Inferior parietal cortex (tissue), 1 donor: ENCODE results near the gene TMEM179.

Experiments
- DNase-seq: peaks from one replicate; pipeline ENCODE4 v3.0.0-alpha.2; 2016; ENCODE audit errors: extremely low spot score

Gene TMEM179

DNA sequence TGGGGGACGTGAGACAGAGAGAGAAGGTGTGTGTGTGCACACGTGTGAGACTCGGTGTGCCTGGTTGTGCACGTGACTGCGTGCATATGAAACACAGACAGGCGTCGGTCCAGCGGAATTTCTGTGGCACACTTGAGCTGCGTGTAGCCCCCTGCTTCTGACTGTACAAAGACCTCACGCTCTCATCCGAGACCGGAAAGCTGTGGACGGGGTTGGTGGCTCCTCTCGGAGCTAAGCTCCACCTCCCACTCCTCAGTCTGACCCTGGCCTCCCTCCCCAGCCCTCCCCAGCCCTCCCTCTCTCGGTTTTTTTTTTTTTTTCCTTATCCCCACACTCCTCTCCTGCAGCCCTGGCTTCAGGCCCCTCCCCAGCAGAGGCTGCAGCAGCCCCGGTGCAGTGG, 33.3 kb downstream of the TMEM179 start:
- DNase-seq = no peak

DNA sequence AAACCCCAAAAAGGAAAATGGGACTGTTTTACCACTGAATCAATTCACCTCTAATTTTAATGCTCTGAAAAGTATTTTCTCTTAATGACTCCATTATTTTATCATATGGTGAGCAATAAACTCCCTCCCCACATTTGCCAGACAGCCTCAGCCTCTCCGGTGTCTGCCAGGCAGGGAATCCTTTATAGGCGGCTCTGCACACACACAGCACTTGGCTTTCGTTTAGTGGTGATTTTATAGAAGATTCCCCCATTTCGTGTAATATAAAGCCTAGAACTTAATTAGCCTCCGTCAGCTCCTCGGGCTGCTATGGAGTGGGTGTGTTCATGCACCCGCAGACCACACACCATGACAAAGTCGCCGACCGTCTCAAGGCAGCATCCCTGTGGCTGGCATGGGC, 35.1 kb downstream of the TMEM179 start:
- DNase-seq = no peak

DNA sequence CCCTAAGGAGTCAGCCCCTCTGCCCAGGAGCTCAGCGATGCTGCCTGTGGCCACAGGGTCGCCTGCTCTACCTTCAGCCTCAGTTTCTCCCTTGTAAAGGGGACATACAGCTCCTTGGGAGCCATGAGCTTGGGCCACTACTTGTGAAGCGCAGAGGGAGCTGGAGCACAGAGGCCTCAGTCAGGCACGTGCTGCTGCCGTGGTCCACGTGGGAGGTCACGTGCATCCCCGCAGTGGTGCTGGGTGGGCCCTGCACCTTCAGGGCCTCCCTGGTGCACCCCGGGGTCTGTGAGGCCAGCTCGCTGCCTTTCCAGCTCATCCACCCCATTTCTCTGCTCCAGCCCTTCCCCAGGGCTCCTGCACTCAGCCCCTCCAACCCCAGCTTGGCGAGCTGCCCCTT, 36.0 kb downstream of the TMEM179 start:
- DNase-seq = no peak

DNA sequence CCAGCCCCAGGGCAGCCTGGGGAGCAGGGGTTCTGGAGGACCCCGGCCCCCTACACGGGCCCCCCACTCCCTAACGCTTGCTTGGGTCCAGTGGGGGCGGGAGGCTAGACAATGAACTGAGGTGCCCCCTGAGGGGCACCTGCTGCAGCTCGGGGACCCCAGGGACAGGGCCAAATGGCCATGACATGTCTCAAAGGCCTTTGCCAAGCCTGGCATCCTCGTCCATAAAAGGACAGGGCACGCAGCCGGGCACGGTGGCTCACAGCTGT, 36.7 kb downstream of the TMEM179 start:
- no peak for DNase-seq

DNA sequence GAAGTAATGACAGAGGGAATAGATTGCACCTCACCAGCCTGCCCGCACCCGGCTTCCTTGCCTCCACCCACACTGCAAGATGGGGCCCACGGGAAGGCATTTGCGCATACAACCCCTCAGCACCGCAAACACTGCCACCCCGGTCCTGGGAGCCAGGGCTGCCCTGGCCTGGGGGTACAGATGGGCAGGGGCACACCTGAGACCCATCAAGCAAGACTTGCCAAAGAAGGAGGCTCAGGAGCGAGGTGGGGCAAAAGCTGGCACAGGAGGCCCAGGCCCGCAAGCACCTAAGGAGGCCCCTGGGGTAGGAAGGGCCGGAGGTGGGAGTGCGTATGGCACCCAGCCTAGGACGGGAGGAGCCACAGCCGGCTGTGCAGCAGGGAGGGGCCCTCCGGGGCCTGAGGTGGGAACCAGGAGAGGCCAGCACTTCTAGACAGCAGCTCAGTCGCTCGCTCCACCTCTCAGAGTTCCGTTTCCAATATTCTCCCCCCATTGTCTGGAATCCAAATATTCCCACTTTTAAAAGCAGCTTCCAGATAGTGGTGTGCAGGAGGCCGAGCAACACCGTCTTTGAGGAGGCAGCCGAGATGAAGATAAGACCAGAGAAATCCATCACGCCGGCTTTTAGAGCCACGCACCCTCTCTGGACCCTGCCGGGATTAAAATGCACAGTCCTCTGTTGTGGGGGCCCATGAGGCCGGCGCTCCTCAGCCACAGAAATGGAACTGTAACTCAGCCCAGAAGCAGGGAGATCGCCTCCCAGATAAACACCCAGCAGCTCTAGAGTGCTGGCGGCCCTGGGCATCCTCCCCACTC, 37.2 kb downstream of the TMEM179 start:
- no peak for DNase-seq

DNA sequence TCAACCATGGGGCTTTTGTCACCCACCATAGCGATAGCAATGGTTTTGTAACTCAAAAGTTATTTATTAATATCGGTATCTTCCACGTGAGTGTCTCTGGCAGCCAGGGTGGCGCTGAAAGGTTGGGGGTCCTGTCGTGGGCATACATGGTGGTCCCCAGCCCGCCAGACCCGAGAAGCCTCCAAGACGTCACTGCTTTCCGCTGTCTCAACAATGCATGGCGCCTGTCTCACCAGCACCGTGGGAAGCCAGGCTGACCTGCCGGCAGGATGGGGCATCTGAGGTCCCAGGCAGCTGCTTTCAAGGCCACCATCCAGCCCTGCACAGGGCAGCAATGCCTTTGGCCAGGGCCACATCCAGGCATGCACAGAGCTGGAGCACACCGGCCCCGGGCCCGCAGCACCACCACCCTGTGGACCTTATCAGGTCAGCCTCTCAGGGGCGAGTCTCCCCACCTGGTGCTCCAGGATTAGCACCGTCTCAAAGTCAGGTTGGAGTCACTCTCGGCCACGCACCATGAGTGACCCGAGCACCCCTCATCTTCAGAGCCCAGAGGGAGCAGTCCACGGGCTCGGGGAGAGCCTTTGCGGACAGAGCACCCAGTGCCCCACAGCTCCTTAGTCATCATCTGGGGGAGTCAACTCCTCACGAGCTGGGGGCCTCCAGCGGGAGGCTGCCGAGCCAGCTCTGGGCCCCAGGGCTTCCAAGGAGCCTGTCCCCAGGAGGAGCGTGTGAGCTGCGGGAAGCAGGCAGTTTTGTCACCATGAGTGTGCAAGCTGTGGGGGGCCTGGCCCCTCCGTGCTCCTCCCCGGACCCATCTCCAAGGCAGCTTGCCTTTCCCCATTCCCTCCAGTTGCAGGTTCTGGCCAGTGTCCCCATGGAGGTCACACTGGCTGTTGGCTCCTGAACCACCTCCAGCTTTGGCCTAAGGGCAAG, 39.6 kb downstream of the TMEM179 start:
- DNase-seq = no peak

DNA sequence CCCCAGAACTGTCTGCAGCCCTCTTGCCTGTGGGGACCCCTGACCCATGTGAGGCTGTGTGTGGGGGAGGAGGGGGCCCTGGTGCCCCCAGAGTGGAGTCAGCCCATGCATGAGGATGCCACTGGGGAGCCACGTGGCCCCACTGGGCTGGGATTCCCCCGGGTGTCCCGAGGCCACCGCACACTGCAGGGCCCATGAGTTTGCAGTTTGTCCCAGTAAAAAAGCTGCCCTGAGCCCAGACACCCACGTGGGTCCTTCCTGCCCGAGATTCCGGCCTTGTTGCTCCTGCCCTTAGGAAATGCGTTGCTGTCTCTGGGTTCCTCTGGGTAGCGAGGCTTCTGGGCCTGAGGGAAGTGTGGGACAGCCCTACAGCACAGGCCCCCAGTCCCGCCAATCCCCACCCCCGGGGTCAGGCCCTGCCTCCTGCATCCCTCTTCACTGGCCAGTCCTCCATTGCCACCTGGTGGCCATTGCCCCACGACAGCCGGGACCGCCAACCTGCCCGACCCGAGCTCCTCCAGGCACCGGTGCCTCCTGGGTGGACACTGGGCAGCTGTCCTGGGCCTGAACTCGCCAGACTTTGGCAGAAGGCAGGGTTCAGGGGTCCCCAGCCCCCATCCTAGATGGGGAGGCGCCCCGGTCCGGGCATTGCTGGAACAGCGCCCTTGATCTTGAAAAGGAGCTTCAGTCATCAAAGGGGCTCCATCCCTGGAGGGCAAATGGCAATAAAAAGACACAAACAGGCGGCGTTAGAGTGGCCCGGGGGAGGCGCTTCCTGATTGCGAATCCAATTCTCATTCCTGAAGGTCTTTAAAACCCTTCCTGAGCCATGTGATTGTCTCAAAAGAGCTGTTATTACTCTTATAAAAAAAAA, 40.6 kb downstream of the TMEM179 start:
- DNase-seq = peak; percentile 53

DNA sequence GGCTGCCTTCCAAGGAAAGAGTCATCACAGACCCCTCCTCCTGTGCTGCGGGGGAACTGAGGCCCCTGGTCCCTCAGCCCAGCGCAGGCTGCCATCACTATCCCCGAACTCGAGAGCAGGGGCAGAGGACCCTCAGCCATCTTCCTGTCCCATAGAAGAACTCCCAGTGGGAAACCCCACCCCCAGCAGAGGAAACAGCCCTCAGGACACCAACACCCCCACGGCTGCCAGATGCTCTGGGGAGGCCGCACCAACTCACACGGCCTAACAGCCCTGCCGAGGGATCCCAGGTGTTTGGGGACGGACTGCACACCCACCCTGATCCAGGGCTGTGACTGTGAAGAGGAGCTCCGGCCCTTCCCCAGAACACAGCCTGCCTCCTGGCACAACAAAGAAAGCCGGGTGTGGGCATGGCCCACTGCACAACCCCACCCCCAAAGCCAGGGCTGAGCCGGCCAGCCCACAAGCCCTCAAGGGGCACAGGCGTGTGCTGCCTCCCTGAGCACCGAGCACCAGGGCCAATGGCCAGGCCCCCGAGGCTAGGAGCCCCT, 41.3 kb downstream of the TMEM179 start:
- DNase-seq = no peak

DNA sequence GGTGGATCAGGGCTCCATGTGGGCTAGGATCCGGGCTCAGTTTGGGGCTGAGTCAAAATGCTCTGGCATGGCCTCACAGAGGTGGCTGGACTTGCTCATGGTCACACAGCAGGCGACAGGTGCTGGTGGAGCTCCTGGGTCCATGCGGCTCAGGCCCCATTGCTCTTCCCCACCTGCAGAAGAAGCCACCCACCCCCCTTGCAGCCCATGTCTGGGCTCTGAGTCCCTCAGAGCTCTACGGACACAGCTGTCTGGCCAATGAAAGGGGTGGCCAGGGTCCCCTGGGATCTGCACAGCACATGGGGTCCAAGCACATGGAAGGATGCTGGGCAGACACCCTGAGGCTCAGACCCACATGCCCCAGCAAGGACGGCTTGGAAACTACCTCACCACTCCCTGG, 42.0 kb downstream of the TMEM179 start:
- DNase-seq = no peak

DNA sequence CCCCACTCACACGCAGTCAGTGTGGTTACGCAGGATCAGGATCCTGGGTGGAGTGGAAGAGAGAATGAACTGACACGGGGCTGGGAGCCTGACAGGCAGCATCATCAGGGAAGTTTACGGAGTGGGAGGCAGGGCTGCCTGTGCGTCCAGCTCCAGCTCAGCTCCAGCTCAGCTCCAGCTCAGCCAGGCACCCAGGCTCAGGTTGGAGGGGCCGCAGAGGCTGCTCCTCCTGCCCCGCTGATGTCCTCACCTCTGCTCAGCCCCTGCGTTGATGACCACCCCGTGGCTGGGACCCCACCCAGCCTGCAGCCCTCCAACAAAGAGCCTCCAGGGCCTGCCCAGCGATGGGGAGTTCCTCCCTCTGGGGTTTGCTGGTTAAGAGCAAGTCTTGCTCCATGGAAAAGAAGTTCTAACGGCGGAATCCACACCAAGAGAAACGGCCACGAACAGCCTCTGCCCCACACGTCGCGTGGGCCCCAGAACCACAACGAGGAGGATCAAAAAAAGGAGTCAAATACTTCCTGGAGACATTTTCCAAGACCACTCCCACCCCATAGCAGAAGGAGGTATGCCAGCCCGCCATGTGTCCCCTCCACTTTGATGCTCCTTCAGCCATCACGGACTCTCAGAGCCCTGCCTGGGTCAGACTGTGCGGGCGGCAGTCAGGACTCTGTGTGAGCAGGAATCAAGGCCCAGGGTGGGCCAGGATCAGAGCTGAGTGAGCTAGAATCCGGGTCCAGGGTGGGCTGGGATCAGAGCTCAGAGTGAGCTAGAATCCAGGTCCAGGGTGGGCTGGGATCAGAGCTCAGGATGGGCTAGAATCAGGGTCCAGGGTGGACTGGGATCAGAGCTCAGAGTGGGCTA, 42.7 kb downstream of the TMEM179 start:
- DNase-seq = no peak

DNA sequence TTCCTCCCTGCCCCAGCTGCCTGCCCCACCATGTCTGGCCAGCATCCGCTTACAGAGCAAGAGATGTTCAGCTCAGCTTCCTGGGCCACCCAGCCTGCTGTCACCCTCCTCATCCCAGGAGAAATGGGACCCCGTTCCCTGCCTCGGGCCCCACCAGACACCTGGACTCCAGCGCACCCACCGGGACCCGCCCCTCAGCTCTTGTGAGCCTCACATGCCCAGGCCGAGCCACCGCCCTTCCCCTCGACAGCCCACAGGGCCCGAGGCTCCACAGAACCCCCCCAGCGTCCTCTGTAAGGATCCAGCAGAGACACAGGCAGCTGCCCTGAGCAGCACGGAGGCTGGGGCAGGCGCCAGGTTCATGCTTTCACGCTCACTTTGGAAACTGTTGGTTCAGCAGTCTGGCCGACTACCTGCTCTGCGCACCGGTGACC, 43.4 kb downstream of the TMEM179 start:
- DNase-seq = no peak

DNA sequence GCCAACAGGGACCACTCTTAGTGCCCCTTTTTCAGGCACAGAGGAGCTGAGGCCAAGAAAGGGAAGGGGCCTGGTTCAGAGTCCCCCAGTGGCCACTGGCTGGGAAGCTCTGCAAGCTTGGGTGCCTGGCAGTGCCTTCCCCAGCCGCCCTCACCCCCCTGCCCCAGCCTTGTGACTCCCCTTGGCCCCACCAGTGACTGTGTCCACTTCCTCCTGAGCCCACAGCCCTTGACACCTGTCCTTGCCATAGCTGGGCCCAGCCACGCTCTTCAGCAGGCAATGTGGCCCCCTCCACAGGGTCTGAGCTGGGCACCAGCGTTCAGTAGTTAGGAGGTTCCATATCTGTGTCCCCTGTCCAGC, 44.0 kb downstream of the TMEM179 start:
- no peak for DNase-seq

DNA sequence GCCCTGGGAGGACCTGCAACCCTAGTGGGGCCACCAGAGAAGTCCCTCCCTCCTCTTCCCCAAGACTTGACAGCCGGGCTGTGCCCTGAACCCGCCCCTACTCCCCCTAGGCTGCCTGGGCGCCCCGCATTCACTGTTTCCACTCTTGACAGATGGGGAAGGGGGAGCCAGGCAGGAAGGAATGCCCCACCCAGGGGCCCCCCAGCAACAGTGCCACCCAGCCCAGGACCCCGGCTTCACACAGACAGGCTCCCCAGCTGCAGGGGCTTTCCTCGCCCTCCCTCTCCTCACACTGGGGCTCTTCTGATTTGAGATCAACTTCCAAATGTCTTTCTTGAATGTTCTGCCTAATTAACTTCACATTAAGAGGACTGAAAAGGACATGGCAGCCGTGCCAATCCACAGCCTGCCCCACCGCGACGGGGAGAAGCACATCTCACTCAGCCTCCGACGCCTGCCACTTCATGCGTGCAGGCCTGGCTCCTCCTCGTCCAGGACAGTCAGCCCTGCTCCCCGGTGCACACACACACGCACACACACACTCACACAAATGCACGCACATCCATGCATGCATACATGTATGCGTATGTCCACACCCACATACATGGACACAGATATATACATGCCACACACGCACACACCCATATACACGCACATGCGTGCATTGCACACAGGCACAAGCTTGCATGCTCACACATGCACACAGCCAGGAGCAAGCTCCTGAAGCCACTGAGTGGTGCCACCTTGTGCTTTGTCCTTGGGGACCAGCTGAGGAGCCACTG, 44.6 kb downstream of the TMEM179 start:
- no peak for DNase-seq

DNA sequence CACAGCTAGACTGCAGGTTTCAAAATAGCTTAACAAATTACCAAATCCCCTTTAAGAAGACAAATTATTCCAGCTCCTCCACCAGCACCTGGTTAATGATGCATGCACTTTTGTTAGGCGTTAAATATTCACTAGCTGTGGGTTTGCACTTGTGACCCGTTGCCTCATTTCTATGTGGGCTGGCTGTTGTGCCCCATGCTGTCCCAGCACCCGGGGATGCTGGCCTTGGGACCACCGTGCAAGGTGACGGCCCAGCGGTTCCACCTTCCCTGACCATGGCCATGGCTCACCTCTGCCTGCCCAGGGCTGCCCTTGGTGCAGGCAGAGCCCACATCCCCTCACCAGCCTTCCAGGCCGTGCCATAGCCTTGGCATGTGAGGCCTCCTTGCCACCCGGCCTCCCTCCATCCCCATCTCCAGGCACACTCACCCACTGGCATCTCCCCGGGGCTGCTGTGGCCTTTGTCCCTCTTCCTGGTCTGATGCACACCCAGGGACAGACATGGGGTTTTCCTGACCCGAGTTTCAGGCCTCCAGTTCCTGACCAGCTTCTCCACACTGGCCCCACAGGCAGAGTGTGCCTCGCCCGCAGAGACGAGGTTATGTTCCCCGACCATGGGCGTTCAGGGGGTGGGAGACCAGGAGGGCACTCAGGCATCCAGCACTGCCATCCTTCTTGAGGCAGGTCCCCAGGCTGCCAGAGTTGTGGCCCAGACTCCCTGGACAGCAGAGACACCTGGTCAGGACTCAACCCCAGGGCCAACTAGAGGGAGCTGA, 45.4 kb downstream of the TMEM179 start:
- DNase-seq = no peak

DNA sequence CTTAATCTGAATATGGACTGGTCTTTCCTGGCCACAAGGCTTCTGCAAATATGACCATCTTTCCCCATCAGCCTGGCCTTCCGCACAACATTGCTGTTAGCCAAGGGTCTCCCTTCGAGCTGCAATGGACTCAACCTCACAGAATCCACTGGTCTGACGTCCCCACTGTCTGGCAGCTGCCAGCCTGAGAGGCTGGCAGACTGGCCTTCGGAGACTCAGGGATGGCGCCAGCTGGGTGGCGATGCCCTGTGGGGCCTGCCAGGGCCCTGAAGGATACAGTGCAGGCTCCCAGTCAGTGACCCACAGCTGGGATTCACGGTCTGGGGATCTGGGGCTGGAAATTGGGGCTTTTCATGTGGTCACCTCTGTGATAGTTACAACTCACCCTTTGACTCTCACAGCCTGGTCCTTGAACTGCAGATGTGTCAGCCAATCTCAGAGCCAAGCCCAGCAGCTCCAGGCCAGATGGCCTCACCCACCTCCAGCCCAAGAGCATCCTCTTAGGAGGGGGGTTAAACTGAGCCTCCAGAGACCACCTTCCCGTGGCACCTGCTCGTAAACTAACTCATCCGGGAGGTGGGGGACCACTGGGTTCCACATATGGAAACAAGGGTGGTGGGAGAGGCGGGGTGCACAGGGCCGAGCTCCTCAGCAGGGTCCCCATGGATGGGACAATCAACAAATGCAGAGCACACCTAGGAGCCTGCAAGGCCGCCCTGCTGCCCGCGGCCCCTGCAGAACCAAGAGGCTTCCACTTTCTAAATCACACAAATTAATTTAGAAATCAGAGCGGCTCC, 46.1 kb downstream of the TMEM179 start:
- DNase-seq = no peak

DNA sequence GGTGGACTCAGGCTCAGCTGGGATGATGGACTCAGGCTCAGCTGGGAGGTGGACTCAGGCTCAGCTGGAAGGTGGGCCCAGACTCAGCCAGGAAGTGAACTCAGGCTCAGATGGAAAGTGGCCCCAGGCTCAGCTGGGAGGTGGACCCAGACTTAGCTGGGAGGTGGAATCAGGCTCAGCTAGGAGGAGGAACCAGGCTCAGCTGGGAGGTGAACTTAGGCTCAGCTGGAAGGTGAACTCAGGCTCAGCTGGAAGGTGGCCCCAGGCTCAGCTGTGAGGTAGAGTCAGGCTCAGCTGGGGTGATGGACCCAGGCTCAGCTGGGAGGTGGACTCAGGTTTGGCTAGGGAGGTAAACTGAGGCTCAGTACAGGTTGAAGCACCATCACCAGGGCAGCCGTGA, 46.8 kb downstream of the TMEM179 start:
- no peak for DNase-seq

DNA sequence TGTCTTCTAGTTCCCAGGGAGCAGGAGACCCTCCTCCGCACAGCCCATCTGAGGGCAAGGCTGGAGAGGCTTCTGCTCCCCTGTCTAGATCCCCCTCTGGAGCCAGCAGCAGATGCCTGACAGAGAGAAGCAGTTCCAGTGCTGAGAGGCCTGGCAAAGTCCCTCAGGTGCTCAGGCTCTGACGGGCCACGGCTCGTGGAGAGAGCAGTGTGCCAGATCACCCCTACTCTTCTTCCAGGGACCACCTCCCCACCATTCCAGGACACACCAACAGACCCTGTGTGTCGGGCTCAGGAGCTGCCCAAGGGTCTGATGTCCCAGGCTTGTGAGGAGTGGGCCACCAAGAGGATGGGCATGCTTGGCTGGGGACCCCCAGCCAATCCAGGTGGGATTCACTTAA, 47.5 kb downstream of the TMEM179 start:
- DNase-seq = no peak

DNA sequence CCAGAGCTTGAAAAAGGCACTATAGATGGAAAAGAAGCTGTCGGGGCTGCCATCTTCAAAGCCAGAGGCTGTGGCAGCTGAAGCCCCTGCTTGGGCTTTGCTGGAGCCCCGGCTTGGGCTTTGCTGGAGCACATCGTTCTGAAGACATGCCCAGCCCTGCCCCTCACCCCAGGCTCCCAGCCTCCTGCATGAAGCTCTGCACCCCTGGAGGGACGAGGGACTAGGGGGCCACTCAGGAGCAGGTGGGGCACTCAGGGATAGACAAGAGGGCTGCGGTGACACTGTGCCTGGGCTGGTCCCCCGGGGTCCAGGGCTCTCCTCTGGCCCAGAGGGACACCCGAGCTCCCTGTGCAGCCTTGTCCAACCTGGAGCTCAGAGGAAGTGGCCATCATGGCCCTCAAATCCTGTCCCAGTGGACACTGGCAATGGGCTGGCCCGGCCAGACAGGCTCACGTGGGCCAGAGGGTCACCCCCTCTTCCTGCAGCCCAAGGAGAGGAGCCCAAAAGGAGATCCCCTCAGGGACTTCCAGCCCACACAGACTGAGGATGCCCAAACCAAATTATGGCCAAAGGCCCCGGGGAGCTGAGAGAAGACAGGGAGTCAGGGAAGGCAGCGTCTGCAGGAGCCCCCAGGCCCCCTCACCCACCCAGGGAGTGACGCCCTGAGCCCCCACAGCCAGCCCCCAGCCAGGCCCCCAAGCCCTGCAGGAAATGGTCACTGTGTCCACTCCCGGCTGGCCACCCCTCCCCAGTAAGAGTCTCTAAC, 48.1 kb downstream of the TMEM179 start:
- DNase-seq = no peak
